GM19351 (cell line): ENCODE results near the gene BACH2.

Experiments
- ATAC-seq: cut with Tn5 transposase; IDR thresholded peaks from one replicate; pipeline ENCODE4 v1.9.1; 2021; ENCODE audit warnings: mild to moderate bottlenecking, moderate library complexity; ENCODE audit not compliant: unreplicated experiment

BACH2 gene

DNA sequence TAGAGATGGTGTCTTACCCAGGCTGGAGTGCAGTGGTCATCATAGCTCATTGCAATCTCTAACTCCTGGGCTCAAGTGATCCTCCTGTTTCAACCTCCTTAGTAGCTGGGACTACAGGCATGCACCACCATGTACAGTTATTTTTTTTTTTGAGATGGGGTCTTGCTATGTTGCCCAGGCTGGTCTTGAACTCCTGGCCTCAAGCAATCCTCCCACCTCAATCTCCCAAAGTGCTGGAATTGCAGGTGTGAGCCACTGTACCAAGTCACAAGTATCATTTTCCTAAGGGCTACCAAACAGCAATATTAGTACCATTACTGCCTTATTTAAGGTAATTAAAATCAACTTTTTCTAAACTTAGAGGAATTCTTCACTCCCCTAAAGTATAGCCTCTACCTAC, 49.4 kb downstream of the BACH2 start:
- ATAC-seq = no peak

DNA sequence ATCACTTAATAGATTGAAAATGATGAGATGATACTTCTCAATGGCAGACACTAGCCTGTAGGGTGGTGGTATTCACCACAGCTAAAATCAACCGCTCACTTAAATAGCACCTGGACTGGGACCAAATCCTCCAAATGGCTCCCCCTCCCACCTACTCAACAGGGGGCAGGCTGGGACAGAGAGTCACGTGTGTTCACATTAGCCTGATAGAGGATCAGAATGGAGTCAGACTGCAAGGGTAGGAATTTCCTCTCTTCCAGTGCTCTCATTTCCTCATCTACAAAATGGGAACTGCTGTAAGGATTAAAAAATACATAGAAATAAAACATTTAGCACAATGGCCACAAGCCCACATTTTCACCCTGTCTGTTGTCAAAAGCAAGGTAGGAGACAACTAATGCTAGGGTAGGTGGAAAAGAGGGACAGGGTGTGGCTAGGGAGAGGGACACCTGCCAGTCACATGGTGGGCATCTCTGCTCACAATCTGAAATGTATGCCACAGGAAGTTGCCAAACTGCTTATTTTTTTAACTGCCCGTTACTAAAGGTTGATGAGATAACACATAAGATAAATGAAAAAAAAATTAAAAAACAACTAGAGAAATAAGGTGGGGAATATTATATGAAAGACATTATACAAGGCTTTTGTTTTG, 55.3 kb downstream of the BACH2 start:
- no peak for ATAC-seq

DNA sequence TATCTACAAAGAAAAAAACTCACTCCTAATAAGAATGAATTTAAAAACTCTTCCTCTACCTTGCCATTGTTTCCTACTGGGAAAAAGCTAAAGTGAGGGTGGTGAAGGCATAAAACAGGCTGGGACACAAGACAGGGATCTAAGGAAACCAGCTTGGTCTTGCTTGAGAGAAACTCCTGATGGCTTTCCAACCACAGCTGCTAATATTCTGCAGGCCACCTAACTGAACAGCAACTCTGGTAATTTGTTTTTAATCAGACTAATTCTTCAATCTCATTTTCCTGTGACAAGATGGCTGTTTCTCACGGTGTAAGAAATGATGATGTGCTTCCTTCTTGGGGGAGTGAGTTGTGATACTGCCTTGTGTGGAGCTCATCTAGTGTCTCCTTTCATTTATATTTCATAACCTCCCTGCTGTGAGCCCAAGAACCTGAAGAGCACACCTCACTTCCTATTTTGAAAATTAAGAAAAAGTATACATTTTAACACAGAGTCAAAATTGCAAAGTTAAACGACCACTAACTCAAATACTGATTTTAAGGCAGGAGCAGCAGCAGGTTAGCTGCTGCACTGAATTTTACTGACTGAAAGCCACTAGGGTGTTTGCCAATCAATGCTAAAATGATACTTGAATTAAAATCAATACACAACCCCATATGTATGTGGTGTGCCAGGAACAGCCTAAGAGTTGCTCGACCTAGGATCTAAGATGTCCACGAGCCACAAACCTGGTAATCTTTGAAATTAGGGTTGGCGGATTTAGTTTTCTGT, 58.0 kb downstream of the BACH2 start:
- ATAC-seq = no peak

DNA sequence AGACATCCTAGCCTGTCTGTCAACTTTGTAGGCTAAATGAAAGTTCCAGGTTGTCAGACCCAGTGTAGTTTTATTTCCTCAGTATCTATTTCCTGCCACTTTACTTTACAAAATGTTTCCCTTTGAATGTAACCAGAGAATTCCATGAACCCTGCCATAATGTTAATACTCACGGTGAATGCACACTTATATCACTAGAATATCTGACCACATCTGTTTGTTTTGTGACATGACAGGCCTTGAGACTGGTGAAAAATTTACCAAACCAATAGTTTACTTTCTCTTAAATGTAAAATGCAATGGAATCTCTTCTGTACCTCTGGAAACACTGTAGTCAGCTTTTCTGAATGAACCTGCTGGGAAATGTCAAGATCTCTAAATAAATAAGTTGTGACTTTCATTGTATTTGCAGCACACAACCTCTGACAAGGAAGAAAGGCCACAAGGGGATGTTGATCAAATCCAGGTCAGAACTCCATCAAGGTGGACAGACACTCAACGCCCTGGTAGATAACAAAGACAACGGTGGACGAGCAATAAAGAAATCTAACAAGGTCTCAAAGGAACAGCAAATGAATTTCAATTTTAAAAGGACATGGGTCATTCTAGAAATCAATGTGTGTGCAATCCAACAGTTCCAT, 59.2 kb downstream of the BACH2 start:
- no peak for ATAC-seq

DNA sequence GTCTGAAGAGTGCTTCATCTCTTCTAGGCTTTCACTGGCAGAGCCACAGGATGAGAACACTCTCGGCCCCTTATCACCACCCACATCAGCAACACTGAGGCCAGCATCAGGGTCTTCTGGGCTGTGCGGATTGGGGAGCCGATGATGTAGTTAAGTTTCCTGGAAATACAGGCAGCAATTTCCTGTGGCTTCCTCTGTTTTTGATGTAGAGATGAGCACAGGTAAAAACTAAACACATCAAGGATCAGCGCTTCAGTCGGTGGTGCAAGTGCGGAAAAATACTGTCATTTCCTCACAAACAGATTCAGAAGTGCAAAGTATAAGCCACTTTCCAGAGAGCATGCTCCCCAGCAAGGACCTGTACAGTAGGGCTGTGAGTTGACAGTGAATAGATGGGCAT, 62.6 kb downstream of the BACH2 start:
- ATAC-seq = no peak

DNA sequence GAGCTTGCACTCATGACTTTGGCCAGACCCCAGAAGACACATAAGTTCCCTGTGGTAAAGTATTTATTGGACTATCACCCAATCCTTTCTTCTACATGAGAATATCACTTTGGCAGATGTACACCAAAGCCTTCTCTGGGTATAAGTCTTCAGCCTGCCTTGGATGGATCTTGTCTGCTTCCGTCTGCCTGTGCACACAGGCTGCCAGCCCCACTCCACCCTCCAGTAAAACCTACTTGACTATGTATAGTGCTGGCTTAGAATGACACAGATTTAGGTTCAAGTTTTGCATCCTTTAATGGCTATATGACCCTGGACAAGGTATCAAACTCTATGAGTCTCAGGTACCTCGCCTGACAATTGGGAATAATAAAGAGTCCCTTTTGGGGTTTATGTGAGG, 63.4 kb downstream of the BACH2 start:
- no peak for ATAC-seq

DNA sequence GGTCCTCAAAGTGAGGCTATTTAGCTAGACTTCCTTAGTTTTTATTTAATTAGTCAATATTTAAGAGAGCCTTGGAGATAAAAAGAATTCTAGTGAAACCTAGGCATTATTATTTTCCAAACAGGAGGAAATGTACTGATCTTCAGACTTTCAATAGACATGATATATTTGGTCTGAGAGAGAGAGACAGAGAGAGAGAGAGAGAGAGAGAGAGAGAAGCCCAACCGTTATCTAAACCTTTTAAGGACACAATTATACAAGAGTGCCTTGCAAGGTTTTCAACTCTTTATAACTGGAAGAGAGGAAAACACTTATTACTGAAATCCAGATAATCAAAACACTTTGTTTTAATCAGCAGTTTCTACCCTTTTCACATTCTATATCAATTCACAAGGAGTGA, 64.8 kb downstream of the BACH2 start:
- no peak for ATAC-seq

DNA sequence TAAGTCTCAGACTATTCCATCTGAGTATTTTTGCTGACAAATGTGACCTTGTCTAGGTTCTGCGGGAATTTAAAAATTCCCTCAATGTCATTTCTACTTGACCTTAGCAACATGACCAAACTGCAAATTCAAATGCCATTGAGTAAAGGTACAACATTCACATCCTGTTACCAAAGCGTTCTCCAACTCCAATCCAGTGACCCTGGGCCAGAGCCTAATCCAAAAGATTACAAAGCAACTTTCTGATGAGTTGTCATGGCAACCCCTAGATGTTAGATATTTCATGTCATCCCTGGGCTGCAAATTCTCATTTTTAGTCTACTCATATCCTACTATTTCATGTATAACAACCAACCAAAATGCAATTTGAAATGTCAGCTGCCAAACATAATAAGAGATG, 65.3 kb downstream of the BACH2 start:
- no peak for ATAC-seq

DNA sequence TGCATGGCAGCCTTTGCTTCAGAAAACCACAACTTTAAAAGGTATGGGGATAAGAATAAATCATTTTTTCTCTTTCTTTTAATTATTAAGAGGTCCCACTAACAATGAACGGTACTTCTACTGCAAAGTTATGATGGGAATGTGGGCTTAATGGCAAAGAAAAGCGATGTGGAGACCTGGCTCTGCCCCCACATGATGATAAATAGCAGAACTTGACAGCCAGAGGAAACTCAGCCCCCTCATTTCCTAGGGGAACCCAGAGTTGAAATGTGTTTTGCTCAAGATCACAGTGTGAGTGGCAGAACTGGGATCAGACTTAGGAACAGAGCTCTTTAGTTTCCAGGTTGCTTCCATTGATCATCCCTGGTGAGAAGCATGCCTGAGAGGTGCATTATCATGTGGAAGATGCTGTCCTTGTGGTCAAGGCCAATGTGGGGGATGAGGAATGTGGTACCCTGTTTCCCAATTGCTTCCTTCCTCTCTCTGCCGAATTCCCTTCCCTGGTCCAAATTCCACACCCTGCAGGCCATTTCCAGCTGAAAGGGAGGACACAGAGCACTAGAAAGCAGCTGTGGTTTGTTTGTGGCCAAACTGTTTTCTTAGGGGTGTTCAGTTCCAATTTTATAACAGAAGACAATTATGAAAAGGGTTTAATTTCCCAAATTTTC, 66.0 kb downstream of the BACH2 start:
- no peak for ATAC-seq

DNA sequence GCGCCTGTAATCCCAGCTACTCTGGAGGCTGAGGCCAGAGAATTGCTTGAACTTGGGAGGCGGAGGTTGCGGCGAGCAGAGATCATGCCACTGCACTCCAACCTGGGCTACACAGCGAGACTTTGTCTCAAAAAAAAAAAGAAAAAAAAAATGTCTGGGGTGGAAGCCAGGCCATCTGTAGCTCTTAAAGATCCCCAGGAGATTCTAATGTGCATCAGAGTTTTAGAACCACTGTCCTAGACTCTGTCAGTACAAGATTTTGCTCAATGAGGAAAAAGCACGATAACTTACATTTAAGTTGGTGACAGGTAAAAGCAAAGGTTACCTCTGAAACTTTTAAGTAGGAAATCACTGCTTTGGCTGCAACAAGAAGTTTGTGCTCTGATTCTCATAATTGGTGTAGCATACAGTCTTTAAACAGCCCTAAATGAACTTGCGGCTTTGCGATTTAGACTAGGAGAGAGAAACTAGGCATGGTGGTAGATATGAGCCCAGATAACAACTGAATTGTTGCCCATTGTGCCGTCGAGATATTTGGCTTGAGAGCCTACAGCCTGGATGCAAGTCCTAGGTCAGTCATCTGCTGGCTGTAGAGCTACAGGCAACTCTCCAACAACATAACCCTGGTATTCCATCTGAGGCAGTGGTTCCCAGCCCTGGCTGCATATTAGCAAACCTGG, 67.2 kb downstream of the BACH2 start:
- ATAC-seq = no peak

DNA sequence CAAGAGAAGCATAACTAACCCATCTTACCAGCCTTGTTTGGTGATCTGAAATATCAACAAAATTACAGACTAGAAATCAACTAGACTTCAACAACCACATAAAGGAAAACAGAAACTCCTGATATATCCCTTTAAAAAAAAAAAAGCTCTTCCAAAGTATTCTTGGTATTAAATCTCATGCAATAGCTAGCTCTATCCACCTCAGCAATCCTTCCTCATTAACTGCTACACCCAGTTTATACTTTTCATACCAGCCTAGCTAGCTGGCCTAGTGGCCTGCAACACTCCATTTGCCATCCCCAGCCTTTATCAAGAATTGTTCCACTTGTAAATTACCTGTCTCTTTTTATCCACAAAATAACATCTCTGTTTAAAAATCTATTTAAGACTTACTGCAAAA, 69.0 kb downstream of the BACH2 start:
- no peak for ATAC-seq

DNA sequence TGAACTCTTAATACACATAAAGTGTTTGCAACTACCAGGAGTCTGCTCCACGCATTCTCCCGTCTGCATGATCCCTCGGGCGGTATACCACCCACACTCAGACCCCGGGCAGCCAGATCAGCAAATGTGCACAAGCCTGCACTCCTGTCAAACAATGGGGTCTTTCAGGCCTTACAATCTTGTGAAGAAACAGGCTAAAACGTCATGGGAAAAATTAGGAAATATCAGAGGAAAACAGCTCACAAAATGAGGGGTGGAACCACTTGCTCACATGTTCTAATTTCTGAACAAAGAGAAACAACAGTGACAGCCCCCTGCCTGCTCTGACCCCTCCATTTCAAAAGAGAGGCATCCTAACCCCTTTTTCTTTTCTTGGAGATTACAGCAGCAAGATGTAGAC, 69.4 kb downstream of the BACH2 start:
- no peak for ATAC-seq

DNA sequence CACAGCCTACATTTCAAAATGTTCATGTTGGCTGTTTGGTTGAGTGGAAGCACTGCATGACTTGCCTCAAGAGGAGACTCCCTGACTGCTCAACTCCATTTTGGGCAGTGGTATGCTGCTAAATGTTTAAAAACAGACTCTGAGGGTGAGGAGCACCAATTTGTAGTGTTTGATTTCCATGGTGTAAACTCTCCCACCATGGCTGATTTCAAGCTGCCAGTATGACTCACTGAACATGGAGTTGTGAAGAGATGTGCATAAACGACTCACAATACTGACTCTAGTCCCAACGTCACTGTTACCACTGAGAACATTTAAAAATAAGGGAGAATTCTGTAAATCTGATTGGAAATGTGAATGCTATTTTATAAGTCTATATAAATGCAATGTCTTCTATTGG, 70.4 kb downstream of the BACH2 start:
- no peak for ATAC-seq

DNA sequence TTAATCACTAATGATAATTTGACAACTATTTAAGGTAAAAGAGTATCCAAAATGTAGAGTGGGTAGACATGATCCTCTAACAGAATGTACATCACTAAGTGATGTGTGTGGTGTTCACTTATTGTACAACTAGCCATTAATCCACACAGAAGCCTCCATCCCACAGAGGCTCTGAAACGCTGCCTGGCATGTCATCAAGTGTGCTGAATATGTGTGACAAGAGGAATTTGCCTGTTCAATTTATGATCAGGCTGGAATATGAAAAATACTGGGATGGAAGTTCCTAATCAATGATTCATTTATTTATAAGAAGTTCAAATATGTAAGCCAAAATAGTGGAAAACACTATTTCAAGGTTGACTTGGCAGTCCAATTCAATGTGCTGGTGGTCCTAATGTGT, 72.4 kb downstream of the BACH2 start:
- no peak for ATAC-seq

DNA sequence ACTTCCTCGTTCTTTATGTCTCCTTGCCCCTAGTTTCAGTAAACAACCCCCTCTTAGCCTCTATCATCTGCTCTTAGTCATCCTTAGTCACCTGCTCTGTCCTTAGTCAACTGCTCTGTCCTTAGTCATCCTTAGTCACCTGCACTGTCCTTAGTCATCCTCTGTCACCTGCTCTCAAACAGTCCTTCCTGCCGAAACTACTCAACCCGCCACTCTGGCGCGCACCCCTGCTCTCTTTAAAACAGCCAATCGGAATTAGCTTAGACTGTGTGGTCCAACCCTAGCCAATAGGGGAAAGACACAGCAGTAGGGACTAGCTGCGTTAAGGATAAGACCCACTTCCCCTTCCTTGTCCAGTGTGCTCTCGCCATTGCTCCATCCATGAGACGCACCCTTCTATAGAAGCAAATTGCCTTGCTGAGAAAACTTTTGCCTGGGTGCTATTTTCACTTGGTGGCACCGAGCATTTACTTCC, 73.9 kb downstream of the BACH2 start:
- no peak for ATAC-seq

DNA sequence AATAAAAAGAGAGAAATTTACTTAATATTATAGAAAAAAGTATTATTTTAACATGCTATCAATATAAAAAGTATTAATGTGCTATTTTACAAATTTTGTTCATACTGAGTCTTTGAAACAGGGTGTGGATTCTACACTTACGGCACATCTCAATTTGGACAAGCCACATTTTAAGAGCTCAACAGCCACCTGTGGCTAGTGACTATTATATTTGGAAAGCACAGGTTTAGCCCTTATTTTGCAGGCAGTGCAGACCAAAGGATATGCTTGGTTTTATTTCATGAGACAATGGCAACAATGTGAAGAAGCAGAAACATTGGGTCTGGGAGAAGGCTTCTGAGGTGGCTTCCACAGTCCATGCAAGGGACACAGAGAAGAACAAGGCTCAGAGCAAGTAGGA, 74.6 kb downstream of the BACH2 start:
- ATAC-seq = no peak

DNA sequence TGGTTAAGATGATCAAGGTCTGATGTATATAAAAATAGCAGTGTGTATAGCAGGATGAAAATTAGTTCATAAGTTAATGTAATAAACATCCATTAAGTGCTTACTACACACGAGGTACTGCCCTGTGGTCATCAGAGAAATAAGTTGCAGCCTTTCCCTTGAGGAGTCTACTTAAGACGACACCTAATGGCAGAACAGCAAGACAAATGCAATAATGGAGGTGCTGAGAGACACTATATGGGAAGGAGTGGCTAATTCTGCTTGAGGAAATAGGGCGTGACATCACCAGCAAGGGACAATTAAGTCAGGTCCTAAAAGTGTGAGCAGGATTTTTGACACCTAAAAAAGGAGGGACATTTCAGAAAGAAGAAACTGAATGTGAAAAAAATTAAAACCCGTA, 75.2 kb downstream of the BACH2 start:
- ATAC-seq = no peak

DNA sequence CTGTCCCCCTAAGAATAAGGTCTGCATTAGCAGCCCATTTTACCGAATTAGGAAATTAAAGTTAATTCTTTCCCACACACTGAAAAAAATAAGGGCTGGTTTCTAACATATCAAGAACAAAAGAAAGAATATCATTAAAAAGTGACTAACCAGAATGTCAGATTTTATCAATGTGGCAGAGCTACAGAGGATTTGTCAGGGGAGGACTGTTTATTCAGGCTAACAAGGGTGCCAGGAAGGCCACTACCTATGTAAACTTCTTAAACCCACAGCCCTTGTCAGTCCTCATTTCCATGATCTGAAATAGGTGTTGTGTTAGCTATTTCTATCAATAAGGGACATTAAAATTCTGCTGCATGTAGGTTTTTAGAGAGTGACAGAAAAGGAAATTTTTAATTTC, 76.4 kb downstream of the BACH2 start:
- ATAC-seq = no peak

DNA sequence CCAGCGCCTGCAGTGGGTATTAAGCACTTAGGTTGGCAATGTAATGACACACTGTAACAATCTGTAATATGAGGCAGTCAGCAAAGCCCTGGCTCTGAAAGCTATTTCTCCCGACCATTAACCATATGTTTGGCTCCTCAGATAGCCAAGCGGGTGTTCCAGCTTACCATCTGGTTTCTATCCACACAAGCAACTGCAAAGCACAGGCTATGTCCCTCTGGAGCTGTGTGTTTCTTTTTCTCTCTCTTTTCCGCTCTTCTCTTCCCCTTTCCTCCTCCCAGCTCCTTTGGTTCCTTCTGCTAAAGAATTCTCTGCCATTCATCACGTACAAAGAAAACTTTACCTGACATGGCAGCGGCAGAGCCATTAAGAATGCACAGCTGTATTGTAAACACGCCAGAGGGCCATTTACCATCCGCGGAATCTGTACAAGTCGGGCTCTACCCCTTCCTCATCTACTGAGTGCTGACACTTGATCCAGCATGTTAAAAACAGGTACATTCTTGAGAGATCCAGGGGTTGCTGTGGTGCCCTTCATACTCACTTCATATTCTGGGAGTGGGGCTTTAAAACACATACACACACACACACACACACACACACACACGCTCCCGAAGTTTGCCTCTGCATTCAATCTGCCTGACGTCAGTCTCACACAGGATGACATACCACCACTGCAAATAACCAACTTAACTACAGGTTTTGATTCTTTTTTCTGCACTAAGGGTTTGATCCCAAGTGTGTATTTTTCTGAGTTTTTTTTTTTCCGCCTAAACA, 77.2 kb downstream of the BACH2 start:
- ATAC-seq = no peak

DNA sequence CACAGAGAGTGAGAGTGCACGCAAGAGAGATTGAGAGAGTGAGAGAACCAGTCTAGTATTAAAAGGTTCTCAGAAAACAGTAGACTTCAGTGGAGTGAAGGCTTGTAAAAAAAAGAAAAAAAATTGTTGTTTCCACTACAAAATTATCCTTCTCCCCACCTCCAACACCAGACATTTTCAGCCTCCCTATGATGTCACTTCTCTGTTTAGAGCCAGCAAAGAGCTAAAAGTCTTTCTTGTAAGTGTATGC, 77.8 kb downstream of the BACH2 start:
- peak; percentile 41 for ATAC-seq
